ENCODE measurements around the gene MYH7B.

Gene MYH7B

DNA sequence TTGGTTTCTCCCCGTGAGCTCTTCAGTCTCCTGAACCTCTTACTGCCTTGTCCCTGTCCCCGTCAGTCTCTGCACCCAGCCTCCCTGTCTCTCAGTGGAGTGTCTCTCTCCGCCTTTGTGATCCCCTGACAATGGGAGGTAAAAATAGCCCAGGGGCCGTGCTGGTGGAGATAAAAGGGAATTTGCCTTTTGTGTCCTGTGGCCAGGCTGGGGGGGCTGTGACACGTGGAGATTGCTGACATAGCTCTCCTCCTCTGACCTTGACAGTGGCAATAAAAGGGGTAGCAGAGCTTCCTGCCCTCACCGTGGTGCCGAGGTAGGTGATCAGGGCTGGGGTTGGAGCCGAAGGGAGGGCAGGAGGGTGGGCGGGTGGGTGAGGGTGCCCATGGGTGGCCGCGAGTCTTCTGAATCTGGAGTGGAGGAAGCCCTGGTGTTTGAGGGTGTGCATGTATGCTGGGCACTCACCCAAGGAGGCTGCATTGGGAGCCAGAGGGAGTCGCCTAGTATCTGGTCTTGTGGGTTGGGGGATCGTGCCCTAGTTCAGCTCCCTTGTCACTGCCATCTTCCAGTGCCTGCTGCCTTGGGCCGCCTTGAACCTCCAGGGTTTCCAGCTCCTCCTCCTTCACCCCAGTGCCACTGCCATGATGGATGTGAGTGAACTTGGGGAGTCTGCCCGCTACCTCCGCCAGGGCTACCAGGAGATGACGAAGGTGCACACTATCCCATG lies 21.9 kb downstream of the MYH7B start:
- no peak for DNase-seq (ENCODE audit: low read depth)

GRCh38 chr20:34978092-34978744 lies 22.6 kb downstream of the MYH7B start:
- DNase-seq (ENCODE audit: low read depth), result no peak

- no peak for DNase-seq (ENCODE audit: low read depth)
These were observed 23.9 kb downstream of the MYH7B start for GRCh38 chr20:34979366-34980153.

DNA sequence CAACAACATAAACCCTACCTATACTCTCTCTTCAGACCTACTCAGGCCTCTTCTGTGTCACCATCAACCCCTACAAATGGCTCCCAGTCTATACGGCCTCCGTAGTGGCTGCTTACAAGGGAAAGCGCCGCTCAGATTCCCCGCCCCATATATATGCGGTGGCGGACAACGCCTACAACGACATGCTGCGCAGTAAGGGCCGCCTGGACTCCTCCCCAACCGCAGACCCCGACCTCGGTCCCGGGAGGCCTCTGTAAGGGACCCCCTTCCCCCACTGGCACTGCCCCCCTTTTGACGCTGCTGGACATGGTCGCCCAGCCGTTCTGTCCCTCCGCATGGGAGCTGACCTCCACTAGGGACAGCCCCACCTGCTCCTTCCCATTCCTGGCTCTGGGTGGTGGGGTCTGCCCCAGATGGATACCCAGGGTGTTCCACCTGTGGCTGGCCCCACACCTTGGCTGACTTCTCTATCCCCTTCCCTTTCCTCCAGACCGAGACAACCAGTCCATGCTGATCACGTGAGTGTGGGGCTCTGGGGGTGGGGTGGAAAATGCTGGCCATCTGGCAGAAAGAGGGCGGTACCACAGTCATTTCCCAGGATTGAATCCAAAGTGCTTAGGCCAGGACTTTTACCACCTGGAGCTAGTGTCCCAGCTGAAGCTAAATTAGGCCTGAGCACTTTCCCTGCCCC lies 25.0 kb downstream of the MYH7B start:
- DNase-seq (ENCODE audit: low read depth), result no peak

- no peak for DNase-seq (ENCODE audit: low read depth)
These were observed 26.8 kb downstream of the MYH7B start for GRCh38 chr20:34982270-34983088.

- DNase-seq (ENCODE audit: low read depth), result no peak
These were observed 27.6 kb downstream of the MYH7B start for GRCh38 chr20:34983089-34983820.

GRCh38 chr20:34983995-34984735 lies 28.5 kb downstream of the MYH7B start:
- no peak for DNase-seq (ENCODE audit: low read depth)

DNA sequence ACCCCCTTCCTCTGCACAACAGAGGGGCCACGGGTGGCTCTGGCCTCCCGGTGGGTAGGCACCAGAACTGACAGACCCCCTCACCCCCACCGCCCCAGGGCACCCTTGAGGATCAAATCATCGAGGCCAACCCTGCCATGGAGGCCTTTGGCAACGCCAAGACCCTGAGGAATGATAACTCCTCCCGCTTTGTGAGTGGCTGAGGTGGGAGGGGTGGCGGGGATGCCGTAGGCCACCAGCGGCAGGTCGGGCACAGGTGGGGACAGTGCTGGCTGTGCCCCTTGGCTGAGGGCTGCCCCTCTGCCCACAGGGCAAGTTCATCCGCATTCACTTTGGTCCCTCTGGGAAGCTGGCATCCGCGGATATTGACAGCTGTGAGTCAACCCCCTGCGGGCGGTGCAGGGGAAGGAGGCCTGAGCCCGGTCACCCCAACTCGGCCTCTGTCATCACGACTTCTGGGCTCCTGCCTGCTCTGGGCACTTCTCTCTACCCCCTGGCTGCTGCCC lies 29.1 kb downstream of the MYH7B start:
- no peak for DNase-seq (ENCODE audit: low read depth)

DNA sequence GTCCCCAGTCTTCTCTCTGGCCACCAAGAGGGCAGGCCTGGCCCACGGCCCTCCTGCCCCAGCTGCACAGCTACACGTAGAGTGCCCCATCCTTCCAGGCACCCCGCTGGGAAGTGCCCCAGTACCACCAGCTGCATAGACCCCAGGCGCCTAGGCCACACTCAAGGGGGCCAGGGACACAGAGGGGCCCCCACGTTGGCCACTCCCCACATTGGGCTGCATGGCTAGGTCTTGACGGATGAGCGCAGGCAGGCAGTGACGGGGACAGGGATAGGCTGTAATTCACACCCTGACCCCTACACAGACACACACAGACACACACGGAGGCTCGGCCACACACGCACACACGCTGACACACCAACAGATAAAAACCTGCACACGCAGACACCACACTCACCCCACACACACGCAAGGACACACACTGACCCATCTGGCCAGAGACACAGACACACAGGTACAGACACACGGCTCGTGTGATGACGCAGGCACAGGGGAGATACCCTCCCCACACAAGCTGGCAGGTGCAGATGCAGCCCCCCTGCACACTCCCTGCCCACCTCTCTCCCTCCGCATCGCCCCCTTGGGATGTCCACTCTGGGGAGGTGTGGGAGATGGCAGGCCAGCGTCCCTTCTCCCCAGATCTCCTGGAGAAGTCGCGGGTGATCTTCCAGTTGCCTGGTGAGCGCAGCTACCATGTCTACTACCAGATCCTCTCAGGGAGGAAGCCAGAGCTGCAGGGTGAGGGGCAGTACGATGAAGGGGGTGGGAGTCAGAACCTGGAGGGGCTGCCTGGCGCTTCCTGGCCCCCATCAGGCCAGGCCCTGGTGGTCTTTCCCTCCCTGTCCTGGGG lies 30.0 kb downstream of the MYH7B start:
- DNase-seq (ENCODE audit: low read depth), result no peak

GRCh38 chr20:34986311-34987287 lies 30.9 kb downstream of the MYH7B start:
- no peak for DNase-seq (ENCODE audit: low read depth)

GRCh38 chr20:34987288-34988190 lies 31.9 kb downstream of the MYH7B start:
- no peak for DNase-seq (ENCODE audit: low read depth)

DNA sequence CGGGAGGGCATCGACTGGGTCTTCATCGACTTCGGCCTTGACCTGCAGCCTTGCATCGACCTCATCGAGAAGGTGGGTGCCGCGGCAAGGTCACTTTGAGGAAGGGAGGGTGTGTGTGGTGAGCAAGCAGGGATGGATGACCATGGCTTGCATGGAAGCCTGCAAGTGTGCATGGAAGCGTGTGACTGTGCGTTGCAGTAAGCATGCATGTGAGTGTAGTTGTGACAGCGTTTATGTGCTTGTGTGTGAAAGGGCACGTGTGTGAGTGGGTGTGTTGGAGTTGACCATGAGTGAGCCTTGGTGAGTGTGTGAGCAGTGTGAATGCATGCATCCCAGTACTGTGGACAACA lies 32.5 kb downstream of the MYH7B start:
- DNase-seq (ENCODE audit: low read depth), result no peak

GRCh38 chr20:34989118-34989517 lies 33.5 kb downstream of the MYH7B start:
- DNase-seq (ENCODE audit: low read depth), result no peak

- no peak for DNase-seq (ENCODE audit: low read depth)
These were observed 34.0 kb downstream of the MYH7B start for GRCh38 chr20:34989670-34990069.

- no peak for DNase-seq (ENCODE audit: low read depth)
These were observed 34.6 kb downstream of the MYH7B start for GRCh38 chr20:34990231-34990630.

DNA sequence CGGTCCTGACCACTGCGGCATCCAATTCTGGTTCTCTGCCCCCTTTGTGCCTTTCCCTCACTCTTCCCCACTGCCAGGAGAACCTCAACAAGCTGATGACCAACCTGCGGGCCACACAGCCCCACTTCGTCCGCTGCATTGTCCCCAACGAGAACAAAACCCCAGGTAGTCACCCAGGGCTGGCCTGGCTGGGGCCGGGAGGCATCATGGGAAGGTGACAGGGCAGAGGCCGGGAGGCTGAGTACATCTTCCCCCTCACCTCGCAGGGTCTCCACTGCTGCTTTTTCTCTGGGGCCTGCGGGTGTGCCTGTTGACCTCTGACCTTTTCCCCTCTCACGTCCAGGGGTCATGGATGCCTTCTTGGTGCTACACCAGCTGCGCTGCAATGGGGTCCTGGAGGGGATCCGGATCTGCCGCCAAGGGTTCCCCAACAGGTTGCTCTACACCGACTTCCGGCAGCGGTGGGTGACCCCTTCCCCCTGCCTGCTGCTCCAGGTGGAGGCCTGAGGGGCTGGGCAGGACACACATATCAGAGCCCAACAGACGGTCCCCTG lies 35.1 kb downstream of the MYH7B start:
- DNase-seq (ENCODE audit: low read depth), result no peak
